HepG2 (cell line): Measurements from ENCODE around the gene VAPB.
"Not testable (repeated sequence)": the region's sequence is repeated elsewhere in the genome, so short reads cannot be mapped to it uniquely, and the experiment has no call there.

Experiments
- CEBPB ChIP-seq: IDR thresholded peaks from 2 replicates; pipeline ENCODE4 v1.6.1; 2011; ENCODE audit warnings: low read depth, low read length, improper control_type of control experiment, borderline replicate concordance
- SUZ12 ChIP-seq: fragments of 150-350 bp; IDR thresholded peaks from 2 replicates; pipeline ENCODE4 v1.6.1; 2014; ENCODE audit warnings: low read depth, low read length

DNA sequence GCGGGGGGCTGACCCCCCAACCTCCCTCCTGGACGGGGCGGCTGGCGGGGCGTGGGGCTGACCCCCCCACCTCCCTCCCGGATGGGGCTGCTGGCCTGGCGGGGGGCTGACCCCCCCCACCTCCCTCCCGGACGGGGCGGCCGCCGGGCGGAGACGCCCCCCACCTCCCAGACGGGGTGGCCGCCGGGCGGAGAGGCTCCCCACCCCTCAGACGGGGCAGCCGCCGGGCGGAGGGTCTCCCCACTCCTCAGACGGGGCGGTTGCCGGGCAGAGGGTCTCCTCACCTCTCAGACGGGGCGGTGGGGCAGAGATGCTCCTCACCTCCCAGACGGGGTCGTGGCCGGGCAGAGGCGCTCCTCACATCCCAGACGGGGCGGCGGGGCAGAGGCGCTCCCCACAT is 25.2 kb downstream of the VAPB start:
- TF ChIP-seq SUZ12, CEBPB: not testable (repeated sequence)
